ENCODE data around the gene IL13.
"Not testable (repeated sequence)": the region's sequence is repeated elsewhere in the genome, so short reads cannot be mapped to it uniquely, and the experiment has no call there.

The IL13 gene

DNA sequence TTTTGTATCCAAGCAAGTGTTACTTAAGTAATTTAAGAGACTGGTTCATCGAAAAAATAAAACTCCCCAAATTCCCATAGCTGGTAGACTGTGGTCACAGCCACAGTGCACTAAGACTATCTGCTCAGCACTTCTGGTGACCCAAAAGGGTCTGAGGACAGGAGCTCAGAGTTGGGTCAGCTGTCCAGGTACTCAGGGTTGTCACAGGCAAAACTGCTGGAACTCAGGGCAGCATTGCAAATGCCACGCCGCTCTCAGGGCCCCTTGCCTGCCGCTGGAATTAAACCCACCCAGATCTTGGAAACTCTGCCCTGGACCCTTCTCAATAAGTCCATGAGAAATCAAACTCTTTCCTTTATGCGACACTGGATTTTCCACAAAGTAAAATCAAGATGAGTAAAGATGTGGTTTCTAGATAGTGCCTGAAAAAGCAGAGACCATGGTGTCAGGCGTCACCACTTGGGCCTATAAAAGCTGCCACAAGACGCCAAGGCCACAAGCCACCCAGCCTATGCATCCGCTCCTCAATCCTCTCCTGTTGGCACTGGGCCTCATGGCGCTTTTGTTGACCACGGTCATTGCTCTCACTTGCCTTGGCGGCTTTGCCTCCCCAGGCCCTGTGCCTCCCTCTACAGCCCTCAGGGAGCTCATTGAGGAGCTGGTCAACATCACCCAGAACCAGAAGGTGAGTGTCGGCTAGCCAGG is at the start of gene IL13:
IL13 (plus strand) TSS at position 498 of the 705 bp plus-strand sequence; CDS start at position 512, 14 bp downstream.
- no peak for DNase-seq

GRCh38 chr5:132611965-132612364 is 46.0 kb upstream of the IL13 start:
- DNase-seq: no peak

DNA sequence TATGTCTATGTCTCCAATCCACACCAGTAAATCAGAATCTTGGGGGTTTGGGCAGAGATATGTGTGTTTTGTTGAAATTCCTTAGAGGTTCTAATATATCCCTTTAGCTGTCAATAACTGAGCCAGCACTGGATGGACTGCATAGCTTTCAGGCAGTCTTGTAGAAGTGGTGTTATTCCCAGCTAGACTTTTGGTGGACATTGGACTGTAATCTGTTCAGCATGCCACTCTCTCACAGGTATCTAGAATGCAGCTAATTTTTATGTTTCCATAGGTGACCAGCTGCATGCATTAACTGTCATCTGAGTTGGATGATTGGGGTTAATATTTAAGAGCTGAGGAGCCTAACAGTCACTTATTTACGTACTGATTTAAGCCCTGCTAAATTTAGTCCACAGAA is 45.1 kb upstream of the IL13 start:
- DNase-seq: no peak

DNA sequence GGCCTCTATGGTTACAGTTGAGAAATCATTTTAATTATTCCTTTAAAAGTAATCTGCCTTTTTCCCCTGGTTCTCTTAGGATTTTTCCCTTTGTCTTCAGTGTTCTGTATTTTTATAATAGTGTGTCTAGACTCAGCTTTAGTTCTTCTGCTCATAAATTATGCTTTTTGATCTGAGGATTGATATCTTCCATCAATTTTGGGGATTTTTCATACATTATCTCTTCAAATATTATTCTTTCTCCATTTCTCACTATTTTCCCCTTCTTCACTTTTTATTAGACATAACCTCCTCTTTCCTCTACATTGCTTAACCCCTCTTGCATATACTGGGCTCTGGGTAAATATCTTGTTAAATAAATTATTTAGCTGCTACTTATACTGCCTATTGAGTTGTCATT is 36.3 kb upstream of the IL13 start:
- DNase-seq: no peak

GRCh38 chr5:132622608-132623007 is 35.4 kb upstream of the IL13 start:
- DNase-seq: no peak

DNA sequence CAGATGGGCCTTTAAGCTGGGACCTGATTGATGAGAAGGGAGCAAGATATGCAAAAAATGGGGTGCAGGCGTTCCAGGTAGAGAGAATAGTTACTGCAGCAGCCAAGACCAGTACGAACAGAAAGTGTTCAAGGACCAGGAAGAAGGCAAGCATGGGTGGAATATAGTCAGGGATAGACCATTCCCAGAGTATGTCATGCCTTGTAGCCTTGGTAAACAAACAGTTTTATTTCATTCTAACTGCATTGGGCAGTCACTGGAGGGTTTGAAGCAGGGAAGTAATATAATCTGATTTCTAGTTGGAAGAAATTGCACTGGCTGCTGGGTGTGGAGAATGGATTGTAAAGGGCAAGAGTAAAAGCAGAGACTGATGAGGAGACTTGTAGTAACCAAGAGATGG is 30.5 kb upstream of the IL13 start:
- no peak for DNase-seq

- no peak for DNase-seq
Observed at GRCh38 chr5:132628814-132629213, 29.2 kb upstream of the IL13 start.

GRCh38 chr5:132629230-132629944 is 28.6 kb upstream of the IL13 start:
- DNase-seq: no peak

GRCh38 chr5:132633587-132633986 is 24.4 kb upstream of the IL13 start:
- DNase-seq: not testable (repeated sequence)

DNA sequence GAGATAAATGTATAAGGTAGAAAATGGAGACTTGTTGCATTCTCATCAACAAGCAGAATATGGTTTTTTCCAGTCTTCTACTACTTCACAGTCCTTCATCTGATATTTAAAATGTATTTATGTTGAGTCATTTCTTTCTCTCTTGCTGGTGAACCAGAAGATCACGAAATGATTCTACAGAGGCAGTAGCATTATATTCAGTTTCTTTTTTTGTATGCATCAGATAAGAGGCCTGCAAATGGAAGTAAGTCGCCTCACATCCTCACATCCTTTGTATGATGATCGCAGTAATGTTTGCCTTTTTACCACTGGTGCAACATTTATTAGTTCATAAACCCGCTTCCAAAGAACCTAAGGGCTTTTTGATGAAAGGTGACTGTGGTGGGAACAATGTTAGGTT is 22.1 kb upstream of the IL13 start:
- DNase-seq: no peak

GRCh38 chr5:132637241-132637640 is 20.7 kb upstream of the IL13 start:
- DNase-seq: no peak

GRCh38 chr5:132639706-132640130 is 18.3 kb upstream of the IL13 start:
- DNase-seq: no peak

DNA sequence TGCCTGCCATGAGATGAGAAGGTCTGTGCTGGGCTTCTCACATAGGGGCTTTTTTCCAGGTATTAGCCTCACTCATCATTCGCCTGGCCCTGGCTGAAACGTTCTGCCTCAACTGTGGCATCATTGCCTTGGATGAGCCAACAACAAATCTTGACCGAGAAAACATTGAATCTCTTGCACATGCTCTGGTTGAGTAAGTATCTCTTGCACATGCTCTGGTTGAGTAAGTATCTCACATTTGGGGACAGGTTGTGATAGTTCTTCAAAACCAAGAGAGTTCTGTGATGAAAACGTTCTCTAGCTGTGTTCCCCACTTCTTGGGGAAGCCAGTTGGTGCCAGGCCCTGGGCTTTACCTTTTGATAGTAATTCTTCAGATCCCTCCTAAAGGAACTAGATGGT is 17.4 kb upstream of the IL13 start:
- no peak for DNase-seq

DNA sequence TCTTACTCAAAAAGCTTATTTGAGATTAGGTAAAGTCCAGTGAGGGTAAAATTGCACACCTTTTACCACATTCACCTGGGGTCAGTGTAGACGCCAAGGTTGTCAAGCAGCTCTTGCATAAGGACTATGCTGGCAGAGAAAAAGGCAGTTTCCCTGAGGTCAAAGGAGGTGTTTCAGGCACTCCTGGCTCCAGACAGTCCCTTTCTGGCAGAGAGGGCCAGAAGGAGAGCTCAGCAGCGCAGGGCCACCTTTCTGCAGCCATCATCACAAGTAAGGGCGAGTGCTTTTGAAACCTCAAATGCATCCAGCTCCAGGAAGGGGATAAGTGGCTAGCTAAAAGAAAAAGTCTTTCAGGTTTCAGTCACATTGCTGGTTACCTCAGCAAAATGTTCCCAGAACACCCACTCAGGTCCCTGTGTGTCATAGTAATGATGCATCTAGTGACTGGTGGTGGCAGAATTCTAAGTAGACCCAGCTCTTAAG is 16.7 kb upstream of the IL13 start:
- DNase-seq: no peak

- no peak for DNase-seq
Observed at GRCh38 chr5:132641841-132642240, 16.1 kb upstream of the IL13 start.

GRCh38 chr5:132644177-132644576 is 13.8 kb upstream of the IL13 start:
- DNase-seq: no peak

DNA sequence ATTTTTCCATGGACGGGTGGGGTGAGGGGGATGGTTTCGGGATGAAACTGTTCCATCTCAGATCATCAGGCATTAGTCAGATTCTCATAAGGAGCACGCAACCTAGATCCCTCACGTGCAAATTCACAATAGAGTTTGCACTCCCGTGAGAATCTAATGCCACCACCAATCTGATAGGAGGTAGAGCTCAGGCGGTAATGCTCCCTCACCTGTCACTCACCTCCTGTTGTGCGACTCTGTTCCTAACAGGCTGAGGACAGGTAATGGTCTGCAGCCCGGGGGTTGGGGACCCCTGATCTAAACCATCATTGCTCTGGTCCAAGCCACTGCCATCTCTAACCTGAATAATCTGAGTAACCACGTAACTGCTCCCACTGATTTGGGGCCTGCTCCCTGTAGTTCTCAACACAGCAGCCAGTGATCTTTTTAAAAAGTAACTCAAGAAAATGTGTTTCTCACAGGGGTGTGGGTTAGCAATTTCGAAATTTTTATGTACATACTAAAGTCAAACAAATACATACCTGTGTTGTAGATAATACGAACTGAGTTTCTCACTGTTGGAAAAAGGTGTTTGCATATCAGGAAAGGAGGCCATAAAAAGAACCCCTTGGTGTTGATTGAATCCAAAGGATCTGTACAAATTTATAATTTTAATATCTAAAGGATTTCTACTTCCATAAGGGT is 11.2 kb upstream of the IL13 start:
- DNase-seq: no peak

- no peak for DNase-seq
Observed at GRCh38 chr5:132647473-132647872, 10.5 kb upstream of the IL13 start.

- no peak for DNase-seq
Observed at GRCh38 chr5:132648355-132648754, 9.6 kb upstream of the IL13 start.

- DNase-seq: no peak
Observed at GRCh38 chr5:132651838-132652469, 6.0 kb upstream of the IL13 start.

- no peak for DNase-seq
Observed at GRCh38 chr5:132653716-132654115, 4.3 kb upstream of the IL13 start.

- DNase-seq: no peak
Observed at GRCh38 chr5:132655821-132656773, 1.9 kb upstream of the IL13 start.
